ENCODE measurements around the gene ATE1.

- no peak for TF ChIP-seq SIN3A (IDR thresholded peaks at IDR 0.05; ENCODE audit: borderline replicate concordance, insufficient read depth, low read length)
- no peak for TF ChIP-seq REST (IDR thresholded peaks at IDR 0.05; ENCODE audit: insufficient read depth in 1 of 2, low read depth in 2 of 2, low read length in 2 of 2)
- TF ChIP-seq POLR2AphosphoS5 (IDR thresholded peaks at IDR 0.05; ENCODE audit: low read depth, low read length): no peak
Observed at GRCh38 chr10:121862042-121862441, 65.8 kb downstream of the ATE1 start.
